HL-60 (cell line): ENCODE measurements around the gene ELFN2.

Source experiments
- GABPA ChIP-seq: IDR thresholded peaks from 2 replicates; pipeline ENCODE4 v1.6.1; 2012; ENCODE audit warnings: low read depth
- POLR2AphosphoS5 ChIP-seq: IDR thresholded peaks from 2 replicates; pipeline ENCODE4 v1.6.1; 2012; ENCODE audit warnings: low read depth
- TF ChIP-seq, protein P1 (sequence below): IDR thresholded peaks from one replicate; pipeline ENCODE4 v1.5.1; 2011; ENCODE audit warnings: low read length, control low read depth, inconsistent platforms; ENCODE audit not compliant: insufficient read depth

DNA sequence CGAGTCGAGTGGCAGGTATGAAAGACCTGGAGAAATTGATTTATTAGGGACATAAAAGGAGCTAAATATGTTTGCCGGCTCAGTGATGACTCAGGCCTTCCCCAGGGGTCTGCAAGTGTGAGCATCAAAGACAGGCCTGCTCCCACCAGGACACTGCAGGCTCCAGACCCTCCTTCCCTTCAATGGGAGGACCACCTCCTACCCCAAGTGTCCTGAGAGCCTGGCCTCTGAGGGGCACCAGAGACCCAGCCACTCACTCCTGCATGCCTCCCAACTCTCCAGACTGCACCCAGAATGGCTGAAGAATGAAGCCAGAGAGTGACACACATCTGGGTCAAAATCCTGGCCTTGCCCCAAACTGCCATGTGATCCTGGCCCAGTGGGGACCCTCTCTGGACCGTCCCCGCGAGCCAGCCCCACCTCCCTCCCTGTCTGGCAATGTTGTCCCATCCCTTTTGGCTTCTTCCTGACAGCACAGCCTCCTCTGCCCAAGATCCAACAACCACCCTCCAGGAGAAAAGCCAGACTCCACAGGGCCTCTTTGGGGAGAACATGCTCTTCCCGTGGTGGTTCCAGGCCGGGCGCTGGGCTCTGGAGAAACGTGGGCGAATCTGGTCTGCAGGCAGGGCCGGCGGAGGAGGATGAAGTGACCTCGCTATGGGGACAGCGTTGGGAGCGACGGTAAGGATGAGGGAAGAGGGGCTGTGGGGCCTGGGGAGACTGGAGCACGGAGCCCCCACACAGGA, 108.7 kb downstream of the ELFN2 start:
- TF ChIP-seq, protein P1, sequence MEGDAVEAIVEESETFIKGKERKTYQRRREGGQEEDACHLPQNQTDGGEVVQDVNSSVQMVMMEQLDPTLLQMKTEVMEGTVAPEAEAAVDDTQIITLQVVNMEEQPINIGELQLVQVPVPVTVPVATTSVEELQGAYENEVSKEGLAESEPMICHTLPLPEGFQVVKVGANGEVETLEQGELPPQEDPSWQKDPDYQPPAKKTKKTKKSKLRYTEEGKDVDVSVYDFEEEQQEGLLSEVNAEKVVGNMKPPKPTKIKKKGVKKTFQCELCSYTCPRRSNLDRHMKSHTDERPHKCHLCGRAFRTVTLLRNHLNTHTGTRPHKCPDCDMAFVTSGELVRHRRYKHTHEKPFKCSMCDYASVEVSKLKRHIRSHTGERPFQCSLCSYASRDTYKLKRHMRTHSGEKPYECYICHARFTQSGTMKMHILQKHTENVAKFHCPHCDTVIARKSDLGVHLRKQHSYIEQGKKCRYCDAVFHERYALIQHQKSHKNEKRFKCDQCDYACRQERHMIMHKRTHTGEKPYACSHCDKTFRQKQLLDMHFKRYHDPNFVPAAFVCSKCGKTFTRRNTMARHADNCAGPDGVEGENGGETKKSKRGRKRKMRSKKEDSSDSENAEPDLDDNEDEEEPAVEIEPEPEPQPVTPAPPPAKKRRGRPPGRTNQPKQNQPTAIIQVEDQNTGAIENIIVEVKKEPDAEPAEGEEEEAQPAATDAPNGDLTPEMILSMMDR, result no peak
- TF ChIP-seq POLR2AphosphoS5 (no peak), GABPA (no peak)
